Activated CD8-positive, alpha-beta T cell treated with anti-CD3 and anti-CD28 coated beads for 36 hours (primary cell): ENCODE results near the gene ADM2. TPM values are rescaled to one million over a fixed set of nuclear protein-coding genes. Genes with fewer than 3 reads are reported as not detected.

Experiments used
- ATAC-seq: fragments of 200-7000 bp; cut with Tn5 transposase; one replicate; pipeline ENCODE4 v1.10.0; 2021; ENCODE audit warnings: mild to moderate bottlenecking, moderate library complexity
- CTCF ChIA-PET: fragments of 350-600 bp; sonication (Branson Sonifier 250); formaldehyde crosslinking; loops from one replicate; lab custom pipeline; 2021; ENCODE audit warnings: antibody characterized with exemption; lab: Charles Lee
- POLR2A ChIA-PET: fragments of 350-600 bp; sonication (Branson Sonifier 250); formaldehyde crosslinking; loops from one replicate; lab custom pipeline; 2021; ENCODE audit warnings: antibody characterized with exemption; lab: Charles Lee
- DNase-seq: peaks from one replicate; pipeline ENCODE4 v3.0.0-alpha.2; 2020
- H3K27ac Mint-ChIP-seq: one replicate; pipeline ENCODE4 v1.8.0; 2021; ENCODE audit warnings: mild to moderate bottlenecking, mixed read lengths
- H3K27me3 Mint-ChIP-seq: one replicate; pipeline ENCODE4 v1.8.0; 2021; ENCODE audit warnings: mixed read lengths
- H3K36me3 Mint-ChIP-seq: one replicate; pipeline ENCODE4 v1.8.0; 2021; ENCODE audit warnings: low read depth, mixed read lengths
- H3K4me1 Mint-ChIP-seq: one replicate; pipeline ENCODE4 v1.8.0; 2021; ENCODE audit warnings: low read depth, mixed read lengths
- H3K4me3 Mint-ChIP-seq: one replicate; pipeline ENCODE4 v1.8.0; 2021; ENCODE audit warnings: mild to moderate bottlenecking, moderate library complexity, mixed read lengths
- H3K9me3 Mint-ChIP-seq: one replicate; pipeline ENCODE4 v1.8.0; 2021; ENCODE audit warnings: mixed read lengths
- intact Hi-C: fragments of 100-400 bp; cut with micrococcal nuclease; formaldehyde crosslinking; loops from one replicate; pipeline ENCODE4 v1.10.0; 2022
- total RNA-seq, 2 experiments: library from RNA; stranded (reverse); gene quantifications; one replicate each; pipeline ENCODE4 v1.2.3, GENCODE V29; 2021
- TF ChIP-seq, protein P1 (sequence below): fragments of 200-600 bp; IDR thresholded peaks from one replicate; pipeline ENCODE4 v1.8.0; 2022; ENCODE audit warnings: antibody characterized with exemption, mild to moderate bottlenecking

The ADM2 gene
- total RNA-seq, 2 experiments from 2014 or later: 5.5 to 6.8 TPM

DNA sequence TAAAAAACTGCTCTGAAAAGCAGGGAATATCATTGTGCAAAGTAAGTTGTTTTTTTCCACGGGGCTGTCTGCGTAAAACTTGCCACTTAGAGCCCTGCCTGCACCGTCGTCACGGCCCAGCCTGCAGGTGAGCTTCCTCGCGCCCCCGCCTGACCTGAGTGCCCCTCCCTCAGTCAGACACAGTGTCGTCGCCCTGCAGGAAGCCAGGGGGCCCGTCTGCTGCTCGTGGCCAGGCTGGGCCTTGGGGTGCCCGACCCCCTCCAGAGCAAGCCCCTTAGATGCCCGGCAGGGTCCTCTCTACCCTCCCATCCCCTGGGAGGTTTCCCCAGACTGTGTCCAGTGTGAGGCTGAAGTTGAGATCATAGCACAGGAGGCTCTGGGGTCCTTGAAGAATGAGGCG is 38.1 kb upstream of the ADM2 start:
- Mint-ChIP-seq H3K4me3 (no peak overlapping the region), H3K9me3 (no peaks in the 10 kb centered on the region), H3K36me3 (peaks cover 16% of the 10 kb centered on the region), H3K27ac (peak overlapping the region; percentile 84), H3K27me3 (no peaks in the 10 kb centered on the region), H3K4me1 (peaks cover 26% of the 10 kb centered on the region)
- DNase-seq: no peak
- TF ChIP-seq, protein P1, sequence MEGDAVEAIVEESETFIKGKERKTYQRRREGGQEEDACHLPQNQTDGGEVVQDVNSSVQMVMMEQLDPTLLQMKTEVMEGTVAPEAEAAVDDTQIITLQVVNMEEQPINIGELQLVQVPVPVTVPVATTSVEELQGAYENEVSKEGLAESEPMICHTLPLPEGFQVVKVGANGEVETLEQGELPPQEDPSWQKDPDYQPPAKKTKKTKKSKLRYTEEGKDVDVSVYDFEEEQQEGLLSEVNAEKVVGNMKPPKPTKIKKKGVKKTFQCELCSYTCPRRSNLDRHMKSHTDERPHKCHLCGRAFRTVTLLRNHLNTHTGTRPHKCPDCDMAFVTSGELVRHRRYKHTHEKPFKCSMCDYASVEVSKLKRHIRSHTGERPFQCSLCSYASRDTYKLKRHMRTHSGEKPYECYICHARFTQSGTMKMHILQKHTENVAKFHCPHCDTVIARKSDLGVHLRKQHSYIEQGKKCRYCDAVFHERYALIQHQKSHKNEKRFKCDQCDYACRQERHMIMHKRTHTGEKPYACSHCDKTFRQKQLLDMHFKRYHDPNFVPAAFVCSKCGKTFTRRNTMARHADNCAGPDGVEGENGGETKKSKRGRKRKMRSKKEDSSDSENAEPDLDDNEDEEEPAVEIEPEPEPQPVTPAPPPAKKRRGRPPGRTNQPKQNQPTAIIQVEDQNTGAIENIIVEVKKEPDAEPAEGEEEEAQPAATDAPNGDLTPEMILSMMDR: no peak
- intact Hi-C loops: no loop called here
- no peak for ATAC-seq
- ChIA-PET POLR2A (interaction anchor here (0.9 to 1.6 kb wide), 3 partner anchors 23 to 82 kb away, joined by 3 to 5 read pairs (median 3); partner anchors contain the start of gene SCO2), CTCF (no interaction called here)

DNA sequence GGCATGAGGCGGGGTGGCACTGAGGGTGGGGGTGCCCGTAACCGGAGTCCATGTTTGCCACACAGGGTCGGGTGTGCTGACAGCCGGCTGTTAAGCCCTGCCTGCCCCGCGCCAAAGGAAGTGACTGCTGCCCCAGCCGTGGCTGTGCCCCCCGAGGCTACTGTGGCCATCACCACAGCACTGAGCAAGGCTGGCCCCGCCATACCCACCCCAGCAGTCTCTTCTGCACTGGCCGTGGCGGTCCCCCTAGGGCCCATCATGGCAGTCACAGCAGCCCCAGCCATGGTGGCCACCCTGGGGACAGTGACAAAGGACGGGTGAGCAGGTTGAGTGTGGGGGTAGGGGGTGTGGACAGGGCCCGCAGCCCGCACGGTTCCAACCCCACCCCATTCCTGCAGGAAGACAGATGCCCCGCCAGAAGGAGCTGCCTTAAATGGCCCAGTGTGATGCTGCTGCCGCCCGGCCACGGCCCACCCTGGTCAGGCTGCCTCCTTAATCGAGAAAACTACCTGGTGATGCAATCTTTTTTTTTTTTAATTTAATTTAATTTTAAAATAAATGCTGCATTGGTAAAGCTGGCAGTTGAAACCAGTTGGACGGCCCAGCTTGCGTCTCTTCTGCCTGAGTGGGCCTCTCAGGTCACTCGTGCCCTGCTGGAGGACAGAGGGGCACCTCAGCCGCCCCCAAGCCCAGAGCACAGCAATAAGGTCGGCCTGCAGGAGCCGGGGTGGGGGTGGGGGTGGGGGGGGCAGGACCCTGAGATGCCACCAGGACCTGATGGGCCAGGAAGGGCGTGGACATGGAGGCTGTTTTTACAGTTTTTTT is 37.3 kb upstream of the ADM2 start:
- no peak for ATAC-seq
- TF ChIP-seq, protein P1: no peak
- POLR2A ChIA-PET: interaction anchor here (0.7 to 1.6 kb wide), 6 partner anchors 22 to 82 kb away, joined by 3 to 5 read pairs (median 3); partner anchors contain the start of gene SCO2
- DNase-seq: no peak
- Mint-ChIP-seq H3K9me3 (no peaks in the 10 kb centered on the region), H3K36me3 (peaks cover 21% of the 10 kb centered on the region), H3K4me1 (peaks cover 26% of the 10 kb centered on the region), H3K27ac (peak overlapping the region; percentile 91), H3K4me3 (no peak overlapping the region), H3K27me3 (no peaks in the 10 kb centered on the region)
- CTCF ChIA-PET: interaction anchor here (1.6 to 1.7 kb wide), 2 partner anchors 14 to 54 kb away, joined by 3 to 5 read pairs; no protein-coding TSS in a partner anchor
- intact Hi-C loops: no loop called here

DNA sequence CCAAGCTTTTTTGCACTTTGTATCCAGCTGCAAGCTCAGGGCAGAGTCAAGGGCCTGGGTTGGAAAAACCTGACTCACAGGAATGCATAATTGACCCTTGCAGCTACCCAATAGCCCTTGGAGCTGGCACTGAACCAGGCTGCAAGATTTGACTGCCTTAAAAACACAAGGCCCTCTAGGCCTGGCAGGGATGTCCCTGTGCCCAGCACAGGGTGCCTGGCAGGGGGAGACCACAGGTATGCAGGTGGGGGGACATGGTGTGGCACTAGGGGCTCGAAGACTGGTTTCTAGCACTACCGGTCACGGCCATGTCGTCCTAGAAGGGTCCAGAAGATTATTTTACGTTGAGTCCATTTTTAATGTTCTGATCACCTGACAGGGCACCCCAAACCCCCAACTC is 36.7 kb upstream of the ADM2 start:
- Mint-ChIP-seq H3K36me3 (peaks cover 22% of the 10 kb centered on the region), H3K27me3 (no peaks in the 10 kb centered on the region), H3K4me1 (peaks cover 28% of the 10 kb centered on the region), H3K4me3 (no peak overlapping the region), H3K27ac (peak overlapping the region; percentile 91), H3K9me3 (no peaks in the 10 kb centered on the region)
- POLR2A ChIA-PET: interaction anchor here (1.0 to 1.6 kb wide), 5 partner anchors 22 to 81 kb away, joined by 3 to 5 read pairs (median 3); partner anchors contain the start of gene SCO2
- TF ChIP-seq, protein P1: no peak
- CTCF ChIA-PET: interaction anchor here (0.8 to 1.7 kb wide), 5 partner anchors 14 to 81 kb away, joined by 3 to 5 read pairs (median 5); partner anchors contain the start of gene SCO2
- intact Hi-C loops: no loop called here
- DNase-seq (no peak), ATAC-seq (no peak)

GRCh38 chr22:50445071-50445879 is 36.1 kb upstream of the ADM2 start:
- H3K36me3 Mint-ChIP-seq: peaks cover 25% of the 10 kb centered on the region
- no peak overlapping the region for H3K4me3 Mint-ChIP-seq

More at GRCh38 chr22:50445071-50445879, 36.1 kb upstream of the ADM2 start:
- intact Hi-C loops: no loop called here
- Mint-ChIP-seq H3K4me1 (peaks cover 28% of the 10 kb centered on the region), H3K9me3 (no peaks in the 10 kb centered on the region), H3K27me3 (no peaks in the 10 kb centered on the region), H3K27ac (peak overlapping the region; percentile 91)
- peak; percentile 71 for ATAC-seq
- ChIA-PET POLR2A (interaction anchor here (1.0 to 1.5 kb wide), 2 partner anchors 21 to 53 kb away, joined by 3 to 4 read pairs; no protein-coding TSS in a partner anchor), CTCF (interaction anchor here (0.8 to 1.7 kb wide), 5 partner anchors 15 to 80 kb away, joined by 3 to 5 read pairs (median 5); partner anchors contain the start of gene SCO2)
- peak; percentile 72 for DNase-seq
- TF ChIP-seq, protein P1: no peak
